ENCODE data around the gene FIS1. TPM values are rescaled to one million over a fixed set of nuclear protein-coding genes. Genes with fewer than 3 reads are reported as not detected.
"Not testable (repeated sequence)": the region's sequence is repeated elsewhere in the genome, so short reads cannot be mapped to it uniquely, and the experiment has no call there.

Gene FIS1
- total and polyA plus RNA-seq, 9 donors, result 124 to 178 (median 137) TPM

DNA sequence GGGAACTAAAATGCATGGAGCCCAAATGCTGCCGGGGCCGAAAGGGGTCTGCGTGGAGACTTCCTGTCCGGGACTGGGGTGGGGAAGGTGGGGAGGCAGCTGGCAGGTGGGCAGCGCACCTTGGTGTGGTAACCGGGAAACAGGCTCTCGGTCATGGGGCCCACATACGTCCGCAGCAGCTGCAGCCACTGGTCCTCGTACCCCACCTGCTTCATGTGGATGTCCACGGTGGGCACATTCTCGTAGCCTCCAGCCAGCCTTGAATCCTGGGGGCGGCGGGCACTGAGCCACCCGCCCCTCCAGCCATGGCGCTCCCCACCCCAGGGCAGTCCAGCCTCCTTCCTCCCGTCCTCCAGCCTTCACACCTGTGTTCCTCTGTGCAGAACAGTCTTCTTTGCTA is 37.4 kb downstream of the FIS1 start:
- Histone ChIP-seq H3K36me3 (ENCODE audit: control insufficient read depth, insufficient read depth, low read length) (peaks cover 51% of the 10 kb centered on the region), H3K4me1 (ENCODE audit: control insufficient read depth, insufficient read depth, low read length) (no peaks in the 10 kb centered on the region), H3K9me3 (replicated peaks; ENCODE audit: control insufficient read depth, low read depth, low read length) (no peaks in the 10 kb centered on the region), H3K27ac (ENCODE audit: low read length) (no peak overlapping the region), H3K27me3 (ENCODE audit: control insufficient read depth, insufficient read depth, low read length) (peaks cover 17% of the 10 kb centered on the region), H3K4me3 (ENCODE audit: low read length) (no peak overlapping the region)
- DNase-seq, result no peak
- 89% methylated on average over 16 of the region's 17 CpGs for WGBS (ENCODE audit: insufficient coverage)

GRCh38 chr7:101206665-101207042 is 38.2 kb downstream of the FIS1 start:
- Histone ChIP-seq H3K4me1 (ENCODE audit: control insufficient read depth, insufficient read depth, low read length) (peaks cover 3% of the 10 kb centered on the region), H3K9me3 (replicated peaks; ENCODE audit: control insufficient read depth, low read depth, low read length) (no peaks in the 10 kb centered on the region), H3K4me3 (ENCODE audit: low read length) (no peak overlapping the region), H3K27me3 (ENCODE audit: control insufficient read depth, insufficient read depth, low read length) (peaks cover 25% of the 10 kb centered on the region), H3K36me3 (ENCODE audit: control insufficient read depth, insufficient read depth, low read length) (peaks cover 43% of the 10 kb centered on the region), H3K27ac (ENCODE audit: low read length) (no peak overlapping the region)
- no peak for DNase-seq
- 88% methylated on average over 8 of the region's 19 CpGs for WGBS (ENCODE audit: insufficient coverage)

GRCh38 chr7:101205901-101206664 is 38.8 kb downstream of the FIS1 start:
- no peaks in the 10 kb centered on the region for H3K9me3 ChIP-seq (replicated peaks; ENCODE audit: control insufficient read depth, low read depth, low read length)
- H3K27ac ChIP-seq (ENCODE audit: low read length), result no peak overlapping the region
- peaks cover 31% of the 10 kb centered on the region for H3K27me3 ChIP-seq (ENCODE audit: control insufficient read depth, insufficient read depth, low read length)
- WGBS (ENCODE audit: insufficient coverage), result 82% methylated on average over 23 of the region's 32 CpGs
- H3K36me3 ChIP-seq (ENCODE audit: control insufficient read depth, insufficient read depth, low read length), result peaks cover 37% of the 10 kb centered on the region
- H3K4me3 ChIP-seq (ENCODE audit: low read length), result no peak overlapping the region
- peaks cover 5% of the 10 kb centered on the region for H3K4me1 ChIP-seq (ENCODE audit: control insufficient read depth, insufficient read depth, low read length)
- DNase-seq, result no peak

DNA sequence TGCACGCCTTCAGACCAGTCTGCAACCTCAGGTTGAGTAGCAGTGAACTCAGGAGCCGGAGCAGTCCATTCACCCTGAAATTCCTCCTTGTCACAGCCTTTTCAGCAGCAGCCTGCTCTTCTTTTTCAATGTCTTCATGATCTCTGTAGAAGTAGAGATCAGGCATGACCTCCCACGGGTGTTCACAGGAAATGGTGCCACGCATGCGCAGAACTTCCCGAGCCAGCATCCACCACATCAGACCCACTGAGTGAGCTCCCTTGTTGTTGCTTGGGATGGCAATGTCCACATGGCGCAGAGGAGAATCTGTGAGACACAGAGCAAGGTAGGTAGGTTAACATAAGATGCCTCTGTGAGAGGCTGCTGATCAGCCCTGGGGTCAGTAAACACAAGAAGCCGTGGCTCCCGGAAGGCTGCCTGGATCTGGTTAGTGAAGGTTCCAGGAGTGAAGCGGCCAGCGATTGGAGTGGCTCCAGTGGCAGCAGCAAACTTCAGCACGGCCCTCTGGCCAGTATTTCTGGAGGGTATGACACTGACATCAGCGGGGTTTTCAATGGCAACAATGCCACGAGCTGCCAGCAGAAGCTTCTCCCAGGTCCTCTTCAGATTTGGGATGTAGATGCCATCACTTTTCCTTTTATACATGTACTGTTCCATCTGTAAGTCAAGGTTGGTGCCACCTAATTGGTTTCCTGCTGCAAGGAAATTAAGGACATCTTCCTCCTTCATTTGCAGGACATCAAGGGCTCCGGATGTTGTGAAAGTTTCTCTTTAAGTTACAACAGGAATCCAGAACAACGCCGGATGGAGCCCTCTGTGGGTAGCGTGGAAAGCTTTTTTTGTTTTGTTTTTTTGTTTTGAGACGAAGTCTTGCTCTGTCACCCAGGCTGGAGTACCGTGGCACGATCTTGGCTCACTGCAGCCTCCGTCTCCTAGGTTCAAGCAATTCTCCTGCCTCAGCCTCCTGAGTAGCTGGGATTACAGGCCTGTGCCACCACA is 40.8 kb downstream of the FIS1 start:
- WGBS (ENCODE audit: insufficient coverage), result 61% methylated on average over 10 of the region's 22 CpGs
- peaks cover 20% of the 10 kb centered on the region for H3K36me3 ChIP-seq (ENCODE audit: control insufficient read depth, insufficient read depth, low read length)
- H3K9me3 ChIP-seq (replicated peaks; ENCODE audit: control insufficient read depth, low read depth, low read length); H3K4me1 ChIP-seq (ENCODE audit: control insufficient read depth, insufficient read depth, low read length); DNase-seq; H3K4me3 ChIP-seq (ENCODE audit: low read length); H3K27ac ChIP-seq (ENCODE audit: low read length): not testable (repeated sequence)
- H3K27me3 ChIP-seq (ENCODE audit: control insufficient read depth, insufficient read depth, low read length), result peaks cover 46% of the 10 kb centered on the region

- no peak overlapping the region for H3K27ac ChIP-seq (ENCODE audit: low read length)
- H3K4me3 ChIP-seq (ENCODE audit: low read length), result no peak overlapping the region
- H3K9me3 ChIP-seq (replicated peaks; ENCODE audit: control insufficient read depth, low read depth, low read length), result no peaks in the 10 kb centered on the region
- WGBS (ENCODE audit: insufficient coverage), result 92% methylated on average over 3 of the region's 5 CpGs
- H3K4me1 ChIP-seq (ENCODE audit: control insufficient read depth, insufficient read depth, low read length), result peaks cover 5% of the 10 kb centered on the region
- peaks cover 57% of the 10 kb centered on the region for H3K27me3 ChIP-seq (ENCODE audit: control insufficient read depth, insufficient read depth, low read length)
- DNase-seq, result no peak
- peaks cover 10% of the 10 kb centered on the region for H3K36me3 ChIP-seq (ENCODE audit: control insufficient read depth, insufficient read depth, low read length)
Observed at GRCh38 chr7:101202603-101202918, 42.3 kb downstream of the FIS1 start.

DNA sequence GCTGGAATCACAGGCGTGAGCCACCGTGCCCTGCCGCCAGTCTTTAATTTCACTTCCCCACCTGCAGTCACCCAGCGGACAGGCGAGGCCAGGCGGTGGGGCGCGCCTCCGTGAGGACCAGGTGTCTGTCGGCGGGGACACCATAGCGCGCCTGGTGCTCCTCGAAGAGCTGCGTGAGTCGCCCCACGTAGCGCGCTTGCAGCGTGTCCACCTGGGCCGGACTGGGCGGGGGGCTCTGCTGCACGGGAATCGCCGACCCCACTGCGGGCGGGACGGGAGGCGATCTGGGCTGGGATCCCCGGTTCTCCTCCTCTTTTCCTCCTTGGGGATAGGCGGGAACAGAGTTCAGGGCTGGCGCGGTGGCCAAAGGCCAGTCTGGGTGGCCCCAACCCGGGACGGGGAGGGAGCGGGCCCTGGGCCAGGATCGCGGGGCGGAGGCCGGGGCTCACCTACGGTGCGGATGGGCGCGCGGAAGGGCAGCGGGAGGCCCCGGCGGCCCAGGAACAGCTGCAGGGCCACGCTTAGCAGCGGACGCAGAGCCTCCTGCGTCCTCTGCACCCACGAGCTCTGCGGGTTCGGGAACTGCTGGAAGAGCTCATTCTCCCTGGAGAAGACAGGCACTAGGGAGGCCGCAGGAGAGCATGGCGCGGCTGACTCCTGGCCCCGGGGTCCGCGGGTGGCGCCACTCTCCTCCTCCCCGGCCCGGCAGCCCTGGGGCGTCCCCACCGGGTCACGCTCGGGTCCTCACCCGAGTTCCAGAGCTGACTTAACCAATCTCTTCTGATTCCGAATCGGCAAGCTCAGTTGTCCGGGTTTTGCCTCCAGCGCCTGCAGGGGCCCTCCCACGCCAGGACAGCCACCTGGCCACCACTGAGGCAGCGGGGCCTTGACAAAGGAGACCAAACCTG is 42.9 kb downstream of the FIS1 start:
- H3K4me3 ChIP-seq (ENCODE audit: low read length), result no peak overlapping the region
- H3K9me3 ChIP-seq (replicated peaks; ENCODE audit: control insufficient read depth, low read depth, low read length), result no peaks in the 10 kb centered on the region
- peaks cover 57% of the 10 kb centered on the region for H3K27me3 ChIP-seq (ENCODE audit: control insufficient read depth, insufficient read depth, low read length)
- H3K4me1 ChIP-seq (ENCODE audit: control insufficient read depth, insufficient read depth, low read length), result peaks cover 5% of the 10 kb centered on the region
- no peak for DNase-seq
- 4% methylated on average over 73 of the region's 75 CpGs for WGBS (ENCODE audit: insufficient coverage)
- no peak overlapping the region for H3K27ac ChIP-seq (ENCODE audit: low read length)
- peaks cover 5% of the 10 kb centered on the region for H3K36me3 ChIP-seq (ENCODE audit: control insufficient read depth, insufficient read depth, low read length)

DNA sequence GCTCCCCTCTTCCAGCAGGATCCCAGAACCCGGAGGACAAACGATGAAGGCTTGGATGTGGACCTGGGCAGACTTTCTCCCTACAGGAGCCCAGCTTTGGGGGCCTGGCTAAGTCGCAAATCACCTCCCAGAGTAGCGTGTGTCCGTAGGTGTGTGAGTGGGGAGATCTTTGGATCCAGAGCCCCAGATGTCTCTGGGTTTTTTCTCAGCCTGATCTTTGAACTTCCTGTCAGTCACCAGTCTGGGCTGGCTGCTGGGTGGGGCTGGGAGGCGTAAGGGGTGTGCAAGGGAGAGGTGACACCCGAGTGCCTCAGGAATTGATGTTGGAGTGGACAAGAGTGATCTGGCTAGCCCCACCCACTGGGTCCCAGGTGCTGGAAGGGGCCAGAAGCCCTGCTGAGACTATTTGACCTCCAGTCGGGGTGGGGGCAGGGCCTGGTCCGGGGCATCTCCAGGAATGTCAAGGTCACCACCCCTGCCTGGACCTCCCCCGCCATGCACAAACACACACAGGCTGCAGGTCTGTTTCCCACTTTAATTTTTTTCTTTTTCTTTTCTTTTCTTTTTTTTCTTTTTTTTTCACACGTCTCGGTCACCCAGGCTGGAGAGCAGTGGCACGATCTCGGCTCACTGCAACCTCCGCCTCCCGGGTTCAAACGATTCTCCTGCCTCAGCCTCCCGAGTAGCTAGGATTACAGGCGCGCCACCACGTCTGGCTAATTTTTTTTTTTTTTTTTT is 43.9 kb downstream of the FIS1 start, which contains the start of gene MOGAT3:
TSS of gene MOGAT3 (minus strand) at position 175 of the 738 bp plus-strand sequence. CDS start 182 bp downstream, outside the sequence.
- Histone ChIP-seq H3K36me3 (ENCODE audit: control insufficient read depth, insufficient read depth, low read length) (peaks cover 4% of the 10 kb centered on the region), H3K27ac (ENCODE audit: low read length) (no peak within 1 kb of the TSS), H3K9me3 (replicated peaks; ENCODE audit: control insufficient read depth, low read depth, low read length) (no peaks in the 10 kb centered on the region), H3K27me3 (ENCODE audit: control insufficient read depth, insufficient read depth, low read length) (peaks cover 60% of the 10 kb centered on the region), H3K4me1 (ENCODE audit: control insufficient read depth, insufficient read depth, low read length) (peaks cover 5% of the 10 kb centered on the region), H3K4me3 (ENCODE audit: low read length) (no peak within 1 kb of the TSS)
- no peak for DNase-seq
- 14% methylated on average over 16 of the region's 21 CpGs for WGBS (ENCODE audit: insufficient coverage)

GRCh38 chr7:101200504-101200861 is 44.4 kb downstream of the FIS1 start:
- no CpG with 5 or more reads among the region's 2 CpGs for WGBS (ENCODE audit: insufficient coverage)
- Histone ChIP-seq H3K36me3 (ENCODE audit: control insufficient read depth, insufficient read depth, low read length) (no peaks in the 10 kb centered on the region), H3K27me3 (ENCODE audit: control insufficient read depth, insufficient read depth, low read length) (peaks cover 61% of the 10 kb centered on the region), H3K27ac (ENCODE audit: low read length) (no peak overlapping the region), H3K4me3 (ENCODE audit: low read length) (no peak overlapping the region), H3K4me1 (ENCODE audit: control insufficient read depth, insufficient read depth, low read length) (peaks cover 5% of the 10 kb centered on the region), H3K9me3 (replicated peaks; ENCODE audit: control insufficient read depth, low read depth, low read length) (no peaks in the 10 kb centered on the region)
- DNase-seq, result no peak

GRCh38 chr7:101199522-101199921 is 45.4 kb downstream of the FIS1 start:
- 83% methylated on average over 6 of the region's 10 CpGs for WGBS (ENCODE audit: insufficient coverage)
- H3K27ac ChIP-seq (ENCODE audit: low read length); H3K36me3 ChIP-seq (ENCODE audit: control insufficient read depth, insufficient read depth, low read length); H3K4me3 ChIP-seq (ENCODE audit: low read length); DNase-seq; H3K9me3 ChIP-seq (replicated peaks; ENCODE audit: control insufficient read depth, low read depth, low read length); H3K4me1 ChIP-seq (ENCODE audit: control insufficient read depth, insufficient read depth, low read length): not testable (repeated sequence)
- H3K27me3 ChIP-seq (ENCODE audit: control insufficient read depth, insufficient read depth, low read length), result peaks cover 61% of the 10 kb centered on the region

All from muscle of leg (tissue), 11 donors.